Astrocyte of the spinal cord (primary cell): ENCODE results near the gene IQUB.
A peak's percentile ranks its signal among the peaks of the same experiment; 100 is the strongest.
"Not testable (repeated sequence)": the region's sequence is repeated elsewhere in the genome, so short reads cannot be mapped to it uniquely, and the experiment has no call there.

ENCODE experiments used
- DNase-seq: peaks from one replicate; pipeline ENCODE4 v3.0.0; 2011; ENCODE audit warnings: low read depth, low spot score
- H3K4me3 ChIP-seq: 2 replicates; pipeline ENCODE4 v1.5.1; 2011; ENCODE audit warnings: low read depth, mild to moderate bottlenecking, low read length, moderate library complexity
- CTCF ChIP-seq: IDR thresholded peaks from 2 replicates; pipeline ENCODE4 v1.5.1; 2012; ENCODE audit warnings: low read depth, mild to moderate bottlenecking, low read length, inconsistent platforms
- in situ Hi-C: cut with HindIII; loops from 2 replicates; pipeline ENCODE4 v1.10.0; 2017; ENCODE audit warnings: low sequenced_read_pairs

IQUB gene

GRCh38 chr7:123494193-123494796 is 40.1 kb downstream of the IQUB start:
- in situ Hi-C loops: no loop called here
- peak; percentile 59 for TF ChIP-seq CTCF
- H3K4me3 ChIP-seq: no peak overlapping the region
- peak; percentile 43 for DNase-seq

GRCh38 chr7:123492485-123492884 is 41.9 kb downstream of the IQUB start:
- no peak for DNase-seq
- H3K4me3 ChIP-seq: no peak overlapping the region
- in situ Hi-C loops: no loop called here
- no peak for TF ChIP-seq CTCF

- TF ChIP-seq CTCF: no peak
- no peak overlapping the region for H3K4me3 ChIP-seq
- no peak for DNase-seq
- in situ Hi-C loops: no loop called here
Measured at GRCh38 chr7:123485721-123486120, 48.7 kb downstream of the IQUB start.

DNA sequence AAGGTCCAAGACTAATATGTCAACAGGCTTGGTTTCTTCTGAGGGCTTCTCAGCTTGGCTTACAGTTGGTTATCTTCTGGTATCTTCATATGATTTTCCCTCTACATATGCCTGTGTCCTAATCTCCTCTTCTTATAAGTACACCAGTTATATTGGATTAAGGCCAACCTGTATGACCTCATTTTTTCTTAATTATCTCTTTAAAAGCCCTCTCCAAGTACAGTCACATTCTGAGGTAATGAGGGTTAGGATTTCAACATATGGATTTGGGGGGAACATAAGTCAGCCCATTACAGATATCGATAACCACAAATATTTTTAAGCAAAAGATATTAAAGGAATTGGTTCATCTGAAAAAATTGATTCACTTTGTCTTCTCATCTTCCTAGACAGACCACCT is 49.2 kb downstream of the IQUB start:
- no peak for TF ChIP-seq CTCF
- in situ Hi-C loops: no loop called here
- no peak for DNase-seq
- H3K4me3 ChIP-seq: no peak overlapping the region

GRCh38 chr7:123484199-123484598 is 50.2 kb downstream of the IQUB start:
- TF ChIP-seq CTCF: no peak
- in situ Hi-C loops: no loop called here
- no peak overlapping the region for H3K4me3 ChIP-seq
- DNase-seq: no peak

GRCh38 chr7:123480107-123480506 is 54.3 kb downstream of the IQUB start:
- in situ Hi-C loops: no loop called here
- H3K4me3 ChIP-seq: no peak overlapping the region
- TF ChIP-seq CTCF: no peak
- DNase-seq: no peak

DNA sequence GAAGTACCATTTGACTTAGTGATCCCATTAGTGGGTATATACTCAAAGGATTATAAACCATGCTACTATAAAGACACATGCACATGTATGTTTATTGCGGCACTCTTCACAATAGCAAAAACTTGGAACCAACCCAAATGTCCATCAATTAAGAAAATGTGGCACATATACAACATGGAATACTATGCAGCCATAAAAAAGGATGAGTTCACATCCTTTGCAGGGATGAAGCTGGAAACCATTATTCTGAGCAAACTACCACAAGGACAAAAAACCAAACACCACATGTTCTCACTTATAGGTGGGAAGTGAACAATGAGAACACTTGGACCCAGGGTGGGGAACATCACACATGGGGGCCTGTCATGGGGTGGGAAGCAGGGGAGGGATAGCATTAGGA is 56.3 kb downstream of the IQUB start:
- DNase-seq, in situ Hi-C loops, H3K4me3 ChIP-seq: not testable (repeated sequence)
